Mesenchymal stem cell (in vitro differentiated cells and primary cell): ENCODE results near the gene DCLK1.

Experiments used
- DNase-seq: peaks from one replicate; pipeline ENCODE4 v3.0.0-alpha.2; 2013
- H2AFZ ChIP-seq: one replicate; pipeline ENCODE4 v1.6.1; 2013; ENCODE audit warnings: low read depth, mild to moderate bottlenecking, control low read depth, inconsistent platforms, low read length, moderate library complexity
- H2AK5ac ChIP-seq: 2 replicates; pipeline ENCODE4 v1.6.1; 2013; ENCODE audit warnings: low read length, moderate library complexity, mild to moderate bottlenecking, inconsistent platforms; ENCODE audit not compliant: severe bottlenecking
- H2BK120ac ChIP-seq: one replicate; pipeline ENCODE4 v1.6.1; 2013; ENCODE audit warnings: low read depth, mild to moderate bottlenecking, inconsistent platforms, low read length, moderate library complexity
- H2BK12ac ChIP-seq, 2 experiments: one replicate each; pipeline ENCODE4 v1.6.1; 2013; ENCODE audit warnings: inconsistent platforms in 2 of 2, low read length in 2 of 2, mild to moderate bottlenecking in 2 of 2, moderate library complexity in 2 of 2, control low read depth in 1 of 2
- H2BK15ac ChIP-seq: one replicate; pipeline ENCODE4 v1.6.1; 2013; ENCODE audit warnings: mild to moderate bottlenecking, low read depth, inconsistent platforms; ENCODE audit not compliant: poor library complexity, severe bottlenecking
- H2BK5ac ChIP-seq: 2 replicates; pipeline ENCODE4 v1.6.1; 2013; ENCODE audit warnings: low read depth, mild to moderate bottlenecking, low read length, control low read depth, inconsistent platforms; ENCODE audit not compliant: poor library complexity, severe bottlenecking
- H3K14ac ChIP-seq, 2 experiments: one replicate each; pipeline ENCODE4 v1.6.1; 2013; ENCODE audit warnings: inconsistent platforms in 2 of 2, low read length in 2 of 2, control low read depth in 1 of 2, mild to moderate bottlenecking in 1 of 2, moderate library complexity in 1 of 2
- H3K18ac ChIP-seq, 2 experiments: one replicate each; pipeline ENCODE4 v1.6.1; 2013; ENCODE audit warnings: inconsistent platforms in 2 of 2, low read length in 2 of 2, control low read depth in 1 of 2, low read depth in 1 of 2, mild to moderate bottlenecking in 1 of 2
- H3K23ac ChIP-seq, 2 experiments: one replicate each; pipeline ENCODE4 v1.6.1; 2013; ENCODE audit warnings: inconsistent platforms in 2 of 2, low read length in 2 of 2, mild to moderate bottlenecking in 2 of 2, moderate library complexity in 2 of 2, control low read depth in 1 of 2
- H3K27ac ChIP-seq: 2 replicates; pipeline ENCODE4 v1.5.1; 2013; ENCODE audit warnings: mild to moderate bottlenecking, moderate library complexity, low read length, control low read depth, inconsistent platforms; ENCODE audit not compliant: poor library complexity, severe bottlenecking
- H3K27me3 ChIP-seq, 2 experiments: 2 replicates each; pipeline versions ENCODE4 v1.6.1 to v1.7.0; 2013; ENCODE audit warnings: low read length in 2 of 2, mild to moderate bottlenecking in 2 of 2, moderate library complexity in 2 of 2, control low read depth in 1 of 2, inconsistent platforms in 1 of 2; ENCODE audit not compliant: control insufficient read depth in 1 of 2, insufficient read depth in 1 of 2
- H3K36me3 ChIP-seq, 2 experiments: 2 replicates each; pipeline versions ENCODE4 v1.6.1 to v1.7.0; 2013; ENCODE audit warnings: low read length in 2 of 2, control low read depth in 1 of 2, inconsistent platforms in 1 of 2, low read depth in 1 of 2, mild to moderate bottlenecking in 1 of 2; ENCODE audit not compliant: insufficient read depth in 2 of 2, control insufficient read depth in 1 of 2
- H3K4ac ChIP-seq, 2 experiments: one replicate each; pipeline ENCODE4 v1.6.1; 2013; ENCODE audit warnings: inconsistent platforms in 2 of 2, low read length in 2 of 2, mild to moderate bottlenecking in 2 of 2, moderate library complexity in 2 of 2, control low read depth in 1 of 2, low read depth in 1 of 2
- H3K4me1 ChIP-seq: 2 replicates; pipeline ENCODE4 v1.6.1; 2013; ENCODE audit warnings: low read depth, low read length, control low read depth; ENCODE audit not compliant: control insufficient read depth, insufficient read depth
- H3K4me2 ChIP-seq: 2 replicates; pipeline ENCODE4 v1.6.1; 2013; ENCODE audit warnings: low read length, mild to moderate bottlenecking, inconsistent platforms; ENCODE audit not compliant: poor library complexity, severe bottlenecking
- H3K4me3 ChIP-seq, 2 experiments: 2 replicates each; pipeline versions ENCODE4 v1.5.1 to v1.7.0; 2013; ENCODE audit warnings: low read length in 2 of 2, mild to moderate bottlenecking in 2 of 2, control low read depth in 1 of 2, low read depth in 1 of 2; ENCODE audit not compliant: insufficient read depth in 1 of 2
- H3K79me1 ChIP-seq: replicated peaks from 2 replicates; pipeline ENCODE4 v1.6.1; 2013; ENCODE audit warnings: mild to moderate bottlenecking, control low read depth, low read length, inconsistent platforms; ENCODE audit not compliant: poor library complexity, severe bottlenecking
- H3K9ac ChIP-seq: 2 replicates; pipeline ENCODE4 v1.7.0; 2013; ENCODE audit warnings: mild to moderate bottlenecking, low read length, moderate library complexity
- H3K9me3 ChIP-seq: 2 replicates; pipeline ENCODE4 v1.7.0; 2013; ENCODE audit warnings: mild to moderate bottlenecking, low read length; ENCODE audit not compliant: control insufficient read depth
- H4K8ac ChIP-seq: one replicate; pipeline ENCODE4 v1.6.1; 2013; ENCODE audit warnings: inconsistent platforms, mild to moderate bottlenecking, low read length, moderate library complexity
- H4K91ac ChIP-seq: one replicate; pipeline ENCODE4 v1.6.1; 2013; ENCODE audit warnings: mild to moderate bottlenecking, low read length, inconsistent platforms
- WGBS: methylation state at CpG from one replicate; pipeline ENCODE4 v1.1.7; 2013; ENCODE audit warnings: mixed read lengths; 5-methylcytosine and 5-hydroxymethylcytosine counted together

DCLK1 gene

DNA sequence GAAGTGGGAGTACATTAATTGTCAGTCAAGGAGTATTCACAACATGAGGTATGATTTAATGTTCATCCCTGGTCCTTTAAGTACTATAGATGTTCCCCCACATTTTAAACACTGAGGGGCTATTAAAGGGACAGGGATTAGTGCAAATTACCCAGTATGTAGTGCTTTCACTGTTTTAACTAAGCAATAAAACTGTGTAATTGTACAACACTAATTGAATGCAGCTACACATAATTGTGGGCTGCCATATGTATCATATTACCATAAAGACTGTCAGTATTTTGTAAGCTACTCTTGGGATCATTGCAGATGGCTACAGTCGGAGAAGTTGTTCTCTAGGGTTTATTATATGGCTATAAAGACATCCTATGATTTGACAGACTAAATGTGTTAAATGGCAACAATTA, 316.6 kb downstream of the DCLK1 start:
- H3K4ac ChIP-seq = no peak overlapping the region
- H3K9me3 ChIP-seq = no peaks in the 10 kb centered on the region
- H3K18ac ChIP-seq = no peak overlapping the region
- no peak overlapping the region for H3K4me3 ChIP-seq
- H3K23ac ChIP-seq = no peak overlapping the region
- H3K27ac ChIP-seq = no peak overlapping the region
- no peak overlapping the region for H2BK12ac ChIP-seq
- H2BK15ac ChIP-seq = no peak overlapping the region
- no peaks in the 10 kb centered on the region for H3K27me3 ChIP-seq
- H2AFZ ChIP-seq = no peak overlapping the region
- no peak overlapping the region for H4K91ac ChIP-seq
- H2BK120ac ChIP-seq = no peak overlapping the region
- no peak overlapping the region for H2BK5ac ChIP-seq
- no peak overlapping the region for H3K14ac ChIP-seq
- WGBS = no CpG with 5 or more reads among the region's 1 CpG
- no peak overlapping the region for H3K4me2 ChIP-seq
- H3K36me3 ChIP-seq = peaks cover 0 to 30% of the 10 kb centered on the region in 2 experiments
- no peaks in the 10 kb centered on the region for H3K79me1 ChIP-seq
- no peak overlapping the region for H4K8ac ChIP-seq
- DNase-seq = no peak
- no peak overlapping the region for H3K9ac ChIP-seq
- no peaks in the 10 kb centered on the region for H3K4me1 ChIP-seq
- no peak overlapping the region for H2AK5ac ChIP-seq

- H3K4me3 ChIP-seq = no peak overlapping the region
- no peak overlapping the region for H4K91ac ChIP-seq
- no peak overlapping the region for H2BK12ac ChIP-seq
- no peaks in the 10 kb centered on the region for H3K79me1 ChIP-seq
- 85% methylated on average over 6 of the region's 6 CpGs for WGBS
- no peak overlapping the region for H3K4me2 ChIP-seq
- H2AFZ ChIP-seq = no peak overlapping the region
- H2BK15ac ChIP-seq = no peak overlapping the region
- no peaks in the 10 kb centered on the region for H3K9me3 ChIP-seq
- no peak overlapping the region for H3K4ac ChIP-seq
- H3K4me1 ChIP-seq = no peaks in the 10 kb centered on the region
- no peaks in the 10 kb centered on the region for H3K27me3 ChIP-seq
- H3K9ac ChIP-seq = no peak overlapping the region
- no peak for DNase-seq
- no peak overlapping the region for H2BK120ac ChIP-seq
- H4K8ac ChIP-seq = no peak overlapping the region
- no peak overlapping the region for H3K27ac ChIP-seq
- no peak overlapping the region for H3K14ac ChIP-seq
- H2BK5ac ChIP-seq = no peak overlapping the region
- H3K18ac ChIP-seq = no peak overlapping the region
- H2AK5ac ChIP-seq = no peak overlapping the region
- H3K23ac ChIP-seq = no peak overlapping the region
- H3K36me3 ChIP-seq = peaks cover 0 to 43% of the 10 kb centered on the region in 2 experiments
Measured at GRCh38 chr13:35812736-35813135, 318.4 kb downstream of the DCLK1 start.

DNA sequence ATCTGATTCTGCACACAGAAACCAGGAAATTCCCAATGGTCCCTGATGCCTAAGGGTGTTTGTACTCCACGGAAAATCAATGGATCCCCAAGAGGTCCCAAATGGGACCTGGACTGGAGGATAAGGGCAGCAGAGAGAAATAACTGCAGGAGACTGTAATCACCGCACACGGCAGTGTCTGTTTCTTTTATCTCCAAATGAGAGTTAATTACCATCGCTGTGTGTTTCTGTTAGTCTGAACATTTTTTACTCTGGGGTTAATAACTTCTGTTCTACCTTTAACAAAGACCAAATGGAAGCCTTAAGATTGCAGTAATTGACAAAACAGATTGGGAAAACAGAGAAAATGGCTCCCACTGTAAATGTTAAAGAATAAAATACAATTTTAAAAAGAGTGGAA, 320.9 kb downstream of the DCLK1 start:
- Histone ChIP-seq H4K91ac (no peak overlapping the region), H2AFZ (no peak overlapping the region), H2BK12ac (no peak overlapping the region), H2BK120ac (no peak overlapping the region), H3K4me3 (no peak overlapping the region), H3K9ac (no peak overlapping the region), H3K23ac (no peak overlapping the region), H3K9me3 (no peaks in the 10 kb centered on the region), H2AK5ac (no peak overlapping the region), H3K18ac (no peak overlapping the region), H3K14ac (no peak overlapping the region), H2BK15ac (no peak overlapping the region), H3K4me2 (no peak overlapping the region), H3K27me3 (no peaks in the 10 kb centered on the region), H3K36me3 (peaks cover 0 to 56% of the 10 kb centered on the region in 2 experiments), H4K8ac (no peak overlapping the region), H3K27ac (no peak overlapping the region), H3K79me1 (no peaks in the 10 kb centered on the region), H2BK5ac (no peak overlapping the region), H3K4ac (no peak overlapping the region), H3K4me1 (no peaks in the 10 kb centered on the region)
- WGBS = 75% methylated on average over 3 of the region's 4 CpGs
- DNase-seq = no peak

DNA sequence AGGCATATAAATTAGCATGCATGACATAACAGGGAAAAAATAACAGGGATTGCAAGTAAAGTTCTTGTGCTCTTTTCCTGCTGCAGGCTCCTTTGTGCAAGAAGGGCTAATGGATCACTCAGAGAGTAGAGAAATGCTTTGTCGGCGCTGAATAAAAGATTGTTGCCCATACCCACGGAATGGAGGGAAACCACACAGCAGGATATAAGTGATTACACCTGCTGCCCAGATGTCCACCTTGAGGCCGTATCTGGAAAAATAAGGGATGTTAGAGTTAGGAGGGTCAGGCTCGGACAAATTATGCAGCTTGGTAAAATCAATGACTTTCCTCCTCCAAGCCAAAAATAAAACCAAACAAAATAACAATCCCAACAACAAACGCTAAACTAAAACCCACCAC, 322.3 kb downstream of the DCLK1 start:
- no peak overlapping the region for H3K23ac ChIP-seq
- no peak overlapping the region for H2BK15ac ChIP-seq
- H3K9me3 ChIP-seq = no peaks in the 10 kb centered on the region
- no peaks in the 10 kb centered on the region for H3K79me1 ChIP-seq
- H4K8ac ChIP-seq = no peak overlapping the region
- no peak overlapping the region for H2AFZ ChIP-seq
- H2AK5ac ChIP-seq = no peak overlapping the region
- H3K27me3 ChIP-seq = no peaks in the 10 kb centered on the region
- no peak overlapping the region for H4K91ac ChIP-seq
- H3K9ac ChIP-seq = no peak overlapping the region
- H3K18ac ChIP-seq = no peak overlapping the region
- no peak overlapping the region for H3K4me3 ChIP-seq
- H3K14ac ChIP-seq = no peak overlapping the region
- no peak overlapping the region for H2BK5ac ChIP-seq
- H3K4me2 ChIP-seq = no peak overlapping the region
- H2BK120ac ChIP-seq = no peak overlapping the region
- H3K4ac ChIP-seq = no peak overlapping the region
- no peak overlapping the region for H3K27ac ChIP-seq
- H3K36me3 ChIP-seq = peaks cover 0 to 52% of the 10 kb centered on the region in 2 experiments
- 95% methylated on average over 5 of the region's 6 CpGs for WGBS
- no peaks in the 10 kb centered on the region for H3K4me1 ChIP-seq
- H2BK12ac ChIP-seq = no peak overlapping the region
- no peak for DNase-seq
